Choroid plexus epithelial cell (primary cell): Measurements from ENCODE around the gene CASD1.

ENCODE experiments used
- DNase-seq: peaks from one replicate; pipeline ENCODE4 v3.0.0-alpha.2; 2010; ENCODE audit warnings: low read depth
- H3K4me3 ChIP-seq: 2 replicates; pipeline ENCODE4 v1.5.1; 2011; ENCODE audit warnings: low read depth, mild to moderate bottlenecking, control low read depth, low read length, moderate library complexity
- CTCF ChIP-seq: conservative IDR thresholded peaks from 2 replicates; pipeline ENCODE4 v1.5.1; 2011; ENCODE audit warnings: low read depth, mild to moderate bottlenecking, control low read depth, inconsistent platforms, low read length, moderate library complexity

The CASD1 gene

GRCh38 chr7:94529516-94529915 is 19.9 kb downstream of the CASD1 start:
- DNase-seq = peak; percentile 44
- no peak for TF ChIP-seq CTCF
- H3K4me3 ChIP-seq = no peak overlapping the region

DNA sequence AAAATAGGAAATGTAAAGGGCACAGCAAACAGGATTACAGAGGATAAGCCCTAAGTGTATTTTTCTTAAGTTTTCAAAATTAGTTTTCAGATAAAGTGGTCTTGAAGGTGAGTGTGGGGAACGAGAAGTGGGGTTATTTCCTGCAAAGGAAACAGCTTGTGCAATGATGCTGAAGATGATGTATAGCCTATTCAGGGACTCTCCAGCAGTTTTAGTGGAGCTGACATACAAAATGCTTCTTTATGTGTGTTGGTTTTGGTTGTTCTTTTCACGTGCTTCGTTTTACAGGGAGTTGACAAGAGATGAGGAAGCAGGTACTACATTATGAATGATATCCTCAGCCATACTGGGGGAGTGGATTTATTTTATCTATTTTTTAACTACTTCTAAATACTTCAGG is 20.5 kb downstream of the CASD1 start:
- H3K4me3 ChIP-seq = no peak overlapping the region
- DNase-seq = no peak
- no peak for TF ChIP-seq CTCF

DNA sequence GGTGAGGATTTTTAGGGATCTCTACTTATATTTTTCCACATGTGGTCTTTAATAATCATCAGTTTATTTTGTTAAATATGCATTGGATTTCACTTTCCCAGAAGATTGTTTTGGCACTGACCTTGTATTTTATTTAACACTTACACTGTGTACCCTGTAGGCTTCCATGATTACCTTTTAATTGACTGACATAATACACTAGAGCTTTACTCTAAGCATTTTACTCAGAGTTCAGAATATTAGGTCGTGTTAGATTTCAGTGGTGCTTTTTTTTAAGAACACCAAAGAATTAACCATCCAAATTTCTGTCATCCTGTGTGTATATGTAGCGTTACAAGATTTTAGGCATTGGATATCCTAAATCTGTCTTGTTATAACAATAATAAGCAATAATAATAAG is 23.1 kb downstream of the CASD1 start:
- H3K4me3 ChIP-seq = no peak overlapping the region
- TF ChIP-seq CTCF = no peak
- no peak for DNase-seq

- TF ChIP-seq CTCF = no peak
- no peak overlapping the region for H3K4me3 ChIP-seq
- peak; percentile 33 for DNase-seq
These were observed 30.8 kb downstream of the CASD1 start for GRCh38 chr7:94540428-94540827.

DNA sequence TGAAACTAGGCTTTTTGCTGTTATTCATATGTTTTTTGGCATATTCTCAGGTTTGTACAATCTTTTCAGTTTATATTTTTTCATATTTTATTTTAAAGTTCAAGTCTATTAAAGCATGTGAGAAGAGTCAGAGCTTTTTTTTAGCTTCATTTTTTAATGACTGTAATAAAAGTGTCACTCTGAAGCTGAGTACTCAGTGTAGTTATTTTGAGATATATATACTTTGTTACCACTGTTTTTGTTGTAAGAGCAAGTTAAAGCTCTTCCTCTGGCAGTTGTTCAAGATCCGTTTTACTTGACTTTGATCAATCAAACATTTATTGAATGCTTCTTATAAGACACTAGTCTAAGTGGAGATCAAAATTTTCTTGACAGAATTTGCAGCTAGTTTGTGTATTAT is 37.5 kb downstream of the CASD1 start:
- TF ChIP-seq CTCF = no peak
- H3K4me3 ChIP-seq = no peak overlapping the region
- DNase-seq = no peak

- TF ChIP-seq CTCF = no peak
These were observed 46.4 kb downstream of the CASD1 start for GRCh38 chr7:94556028-94556427.

GRCh38 chr7:94557215-94557614 is 47.6 kb downstream of the CASD1 start:
- H3K4me3 ChIP-seq = no peak overlapping the region
- no peak for TF ChIP-seq CTCF
- no peak for DNase-seq

More at GRCh38 chr7:94556028-94556427, 46.4 kb downstream of the CASD1 start:
- no peak for DNase-seq
- H3K4me3 ChIP-seq = no peak overlapping the region
